H9 (cell line): ENCODE data around the gene WDR5. TPM values are rescaled to one million over a fixed set of nuclear protein-coding genes. Genes with fewer than 3 reads are reported as not detected.

ENCODE experiments used
- DNase-seq: peaks from one replicate; pipeline ENCODE4 v3.0.0-alpha.2; 2017
- H2AFZ ChIP-seq: one replicate; pipeline ENCODE4 v1.6.1; 2013; ENCODE audit warnings: mild to moderate bottlenecking, low read length, control low read depth, moderate library complexity
- H2AK5ac ChIP-seq: 2 replicates; pipeline ENCODE4 v1.6.1; 2013; ENCODE audit warnings: low read length, control low read depth, mixed read lengths; ENCODE audit not compliant: insufficient read length
- H2BK120ac ChIP-seq: one replicate; pipeline ENCODE4 v1.6.1; 2013; ENCODE audit warnings: low read depth, mild to moderate bottlenecking, low read length, control low read depth, inconsistent platforms; ENCODE audit not compliant: poor library complexity, severe bottlenecking
- H2BK12ac ChIP-seq: 2 replicates; pipeline ENCODE4 v1.6.1; 2013; ENCODE audit warnings: low read length, control low read depth, mixed read lengths, low read depth; ENCODE audit not compliant: insufficient read length
- H2BK15ac ChIP-seq: 2 replicates; pipeline ENCODE4 v1.6.1; 2013; ENCODE audit warnings: low read depth, low read length, control low read depth
- H2BK20ac ChIP-seq: one replicate; pipeline ENCODE4 v1.6.1; 2013; ENCODE audit warnings: low read depth, mild to moderate bottlenecking, low read length, control low read depth, inconsistent platforms; ENCODE audit not compliant: poor library complexity, severe bottlenecking
- H2BK5ac ChIP-seq: 2 replicates; pipeline ENCODE4 v1.6.1; 2013; ENCODE audit warnings: low read length, control low read depth, mixed read lengths; ENCODE audit not compliant: insufficient read length
- H3K14ac ChIP-seq: 2 replicates; pipeline ENCODE4 v1.6.1; 2013; ENCODE audit warnings: low read length, control low read depth; ENCODE audit not compliant: insufficient read depth
- H3K18ac ChIP-seq: 2 replicates; pipeline ENCODE4 v1.6.1; 2013; ENCODE audit warnings: low read depth, mild to moderate bottlenecking, mixed read lengths, low read length, control low read depth; ENCODE audit not compliant: insufficient read length
- H3K23ac ChIP-seq: 2 replicates; pipeline ENCODE4 v1.6.1; 2013; ENCODE audit warnings: low read length, control low read depth, mixed read lengths, low read depth; ENCODE audit not compliant: insufficient read length
- H3K23me2 ChIP-seq: 2 replicates; pipeline ENCODE4 v1.6.1; 2013; ENCODE audit warnings: low read depth, mild to moderate bottlenecking, mixed read lengths, low read length, control low read depth; ENCODE audit not compliant: insufficient read length, poor library complexity, severe bottlenecking
- H3K27ac ChIP-seq: 2 replicates; pipeline ENCODE4 v1.5.1; 2013; ENCODE audit warnings: low read length, control low read depth, mixed read lengths, low read depth; ENCODE audit not compliant: insufficient read length
- H3K27me3 ChIP-seq: 2 replicates; pipeline ENCODE4 v1.6.1; 2013; ENCODE audit warnings: low read length, control low read depth, inconsistent platforms; ENCODE audit not compliant: insufficient read depth
- H3K4ac ChIP-seq: 2 replicates; pipeline ENCODE4 v1.6.1; 2013; ENCODE audit warnings: low read depth, mild to moderate bottlenecking, control low read depth, inconsistent platforms, low read length, moderate library complexity
- H3K4me1 ChIP-seq: 2 replicates; pipeline ENCODE4 v1.6.1; 2013; ENCODE audit warnings: low read length, control low read depth, inconsistent platforms; ENCODE audit not compliant: insufficient read depth
- H3K4me2 ChIP-seq: 2 replicates; pipeline ENCODE4 v1.6.1; 2013; ENCODE audit warnings: low read length, control low read depth, mixed read lengths; ENCODE audit not compliant: insufficient read length, insufficient read depth
- H3K56ac ChIP-seq: 2 replicates; pipeline ENCODE4 v1.6.1; 2013; ENCODE audit warnings: low read depth, mild to moderate bottlenecking, mixed read lengths, low read length, control low read depth; ENCODE audit not compliant: insufficient read length
- H3K79me1 ChIP-seq: 2 replicates; pipeline ENCODE4 v1.6.1; 2013; ENCODE audit warnings: low read depth, mild to moderate bottlenecking, moderate library complexity, low read length, control low read depth, inconsistent platforms; ENCODE audit not compliant: insufficient read depth, poor library complexity, severe bottlenecking
- H3K79me2 ChIP-seq: 2 replicates; pipeline ENCODE4 v1.6.1; 2013; ENCODE audit warnings: low read length, control low read depth, inconsistent platforms; ENCODE audit not compliant: insufficient read depth
- H3K9ac ChIP-seq: 2 replicates; pipeline ENCODE4 v1.6.1; 2013; ENCODE audit warnings: low read length, control low read depth, mixed read lengths; ENCODE audit not compliant: insufficient read length; ENCODE audit errors: extremely low read depth
- H3K9me3 ChIP-seq: one replicate; pipeline ENCODE4 v1.6.1; 2013; ENCODE audit warnings: low read depth, low read length, inconsistent platforms; ENCODE audit not compliant: control insufficient read depth
- H3T11ph ChIP-seq: one replicate; pipeline ENCODE4 v1.6.1; 2013; ENCODE audit warnings: mild to moderate bottlenecking, low read length, control low read depth, inconsistent platforms
- H4K20me1 ChIP-seq: one replicate; pipeline ENCODE4 v1.6.1; 2013; ENCODE audit not compliant: control insufficient read depth, insufficient read length, insufficient read depth
- H4K5ac ChIP-seq: 2 replicates; pipeline ENCODE4 v1.6.1; 2013; ENCODE audit warnings: low read depth, mild to moderate bottlenecking, mixed read lengths, low read length, control low read depth; ENCODE audit not compliant: insufficient read length
- H4K8ac ChIP-seq: replicated peaks from 2 replicates; pipeline ENCODE4 v1.6.1; 2013; ENCODE audit warnings: low read length, control low read depth, mixed read lengths, low read depth; ENCODE audit not compliant: insufficient read length
- H4K91ac ChIP-seq: 2 replicates; pipeline ENCODE4 v1.6.1; 2013; ENCODE audit warnings: low read depth, mild to moderate bottlenecking, moderate library complexity, mixed read lengths, low read length, control low read depth; ENCODE audit not compliant: insufficient read length
- H3K27ac Mint-ChIP-seq, 3 experiments: 2 replicates in 2 of 3; 3 replicates in 1 of 3; pipeline ENCODE4 v1.8.0; 2020 to 2021; ENCODE audit warnings: mixed read lengths in 3 of 3, mild to moderate bottlenecking in 1 of 3, moderate library complexity in 1 of 3
- H3K27me3 Mint-ChIP-seq: 2 replicates; pipeline ENCODE4 v1.8.0; 2021; ENCODE audit warnings: low read depth, mild to moderate bottlenecking, moderate library complexity, mixed read lengths
- H3K36me3 Mint-ChIP-seq, 3 experiments: 2 replicates in 2 of 3; 3 replicates in 1 of 3; pipeline ENCODE4 v1.8.0; 2020 to 2021; ENCODE audit warnings: low read depth in 3 of 3, mixed read lengths in 3 of 3; ENCODE audit not compliant: insufficient read depth in 1 of 3
- H3K4me1 Mint-ChIP-seq, 2 experiments: 2 replicates each; pipeline ENCODE4 v1.8.0; 2020; ENCODE audit warnings: mixed read lengths in 2 of 2
- H3K4me3 Mint-ChIP-seq, 2 experiments: 2 replicates in 1 of 2; 3 replicates in 1 of 2; pipeline ENCODE4 v1.8.0; 2020 to 2021; ENCODE audit warnings: mild to moderate bottlenecking in 2 of 2, mixed read lengths in 2 of 2, moderate library complexity in 1 of 2
- H3K9me3 Mint-ChIP-seq, 2 experiments: 2 replicates in 1 of 2; 3 replicates in 1 of 2; pipeline ENCODE4 v1.8.0; 2020; ENCODE audit warnings: mild to moderate bottlenecking in 2 of 2, mixed read lengths in 2 of 2, moderate library complexity in 1 of 2
- WGBS: extraction: QIAGEN DNeasy Blood & Tissue Kit; methylation state at CpG from one replicate; pipeline ENCODE4 v1.1.7; 2013; ENCODE audit warnings: missing lambda C conversion rate, low lambda C conversion rate, mixed read lengths; ENCODE audit not compliant: insufficient read length; ENCODE audit errors: extremely low coverage; 5-methylcytosine and 5-hydroxymethylcytosine counted together
- total RNA-seq: library from RNA; stranded (reverse); gene quantifications from 2 replicates; pipeline ENCODE4 v1.2.1, GENCODE V29; 2021
- TF ChIP-seq, protein P1 (sequence below): fragments of 200-600 bp; sonication (generic); conservative IDR thresholded peaks from 3 replicates; pipeline ENCODE4 v1.8.0; 2021; ENCODE audit warnings: antibody characterized with exemption, mild to moderate bottlenecking

The WDR5 gene
- total RNA-seq, 1 experiment from 2014 or later = 72.3 TPM

DNA sequence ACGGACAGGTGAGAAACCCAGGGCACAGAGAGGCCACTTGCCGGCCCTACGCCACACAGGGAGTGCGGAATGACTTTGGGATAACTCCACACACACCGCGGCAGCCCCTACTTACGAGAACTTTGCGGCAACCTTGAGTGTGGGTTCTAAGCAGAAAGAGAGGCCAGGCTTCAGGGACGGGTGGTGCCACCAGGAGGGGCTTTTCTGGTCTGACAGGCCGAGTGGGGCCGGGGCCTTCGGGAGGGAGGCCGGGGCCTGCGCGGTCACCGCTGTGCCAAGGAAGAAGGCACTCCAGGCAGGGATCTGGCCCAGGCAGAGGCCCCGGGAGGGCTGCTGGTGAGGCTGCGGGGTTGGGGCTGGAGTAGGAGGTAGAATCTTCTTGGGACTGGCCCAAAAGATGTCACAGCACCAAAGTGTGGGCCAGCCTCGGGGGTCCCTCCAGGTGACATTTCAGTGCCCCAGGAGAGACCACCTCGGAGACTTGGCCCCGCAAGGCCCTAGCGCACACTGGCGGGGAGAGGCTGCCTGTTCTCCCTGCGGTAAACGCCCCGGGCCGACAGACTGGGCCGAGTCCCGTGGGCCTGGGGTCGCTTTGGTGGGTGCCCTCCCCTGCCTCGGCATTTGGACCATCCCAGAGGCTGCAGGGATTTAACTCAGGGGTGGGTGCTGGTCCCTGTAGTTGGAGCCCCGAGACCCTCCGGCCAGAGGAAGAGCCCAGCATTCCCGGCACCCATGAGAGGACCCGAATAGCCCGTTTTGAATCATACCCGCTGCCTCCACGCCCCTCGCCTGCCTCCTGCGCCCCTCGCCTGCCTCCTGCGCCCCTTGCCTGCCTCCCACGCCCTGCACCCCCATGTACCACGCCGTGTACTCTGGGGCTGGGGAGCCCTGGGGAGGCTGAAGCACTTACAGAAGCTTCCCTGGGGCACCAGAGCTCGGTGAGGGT lies 37.5 kb downstream of the WDR5 start:
- Histone ChIP-seq H4K8ac (no peak overlapping the region), H3K14ac (no peak overlapping the region), H3K9ac (no peak overlapping the region), H3K56ac (no peak overlapping the region), H2BK5ac (no peak overlapping the region), H4K91ac (no peak overlapping the region), H3K79me2 (no peaks in the 10 kb centered on the region), H2AFZ (no peak overlapping the region), H3K23me2 (no peaks in the 10 kb centered on the region), H4K5ac (no peak overlapping the region), H4K20me1 (no peaks in the 10 kb centered on the region), H2BK120ac (no peak overlapping the region), H3K23ac (no peak overlapping the region), H3K4me1 (no peaks in the 10 kb centered on the region), H2AK5ac (no peak overlapping the region), H3K27me3 (no peaks in the 10 kb centered on the region), H3K27ac (no peak overlapping the region), H3K4me2 (no peak overlapping the region), H2BK20ac (no peak overlapping the region), H3T11ph (no peak overlapping the region), H3K79me1 (no peaks in the 10 kb centered on the region), H2BK12ac (no peak overlapping the region), H3K9me3 (no peaks in the 10 kb centered on the region), H3K18ac (no peak overlapping the region), H2BK15ac (no peak overlapping the region), H3K4ac (no peak overlapping the region)
- peaks cover 5 to 11% of the 10 kb centered on the region in 2 experiments; a peak in 4 of 5 replicates for H3K9me3 Mint-ChIP-seq
- peak overlapping the region in 1 of 3 experiments; percentile 33; a peak in 1 of 7 replicates for H3K27ac Mint-ChIP-seq
- no CpG with 5 or more reads among the region's 46 CpGs for WGBS
- peaks cover 0 to 2% (median 2%) of the 10 kb centered on the region in 3 experiments; a peak in 2 of 7 replicates for H3K36me3 Mint-ChIP-seq
- H3K27me3 Mint-ChIP-seq = peaks cover 1% of the 10 kb centered on the region; the same call in 1 of the 2 replicates
- no peak overlapping the region for H3K4me3 Mint-ChIP-seq
- TF ChIP-seq, protein P1, sequence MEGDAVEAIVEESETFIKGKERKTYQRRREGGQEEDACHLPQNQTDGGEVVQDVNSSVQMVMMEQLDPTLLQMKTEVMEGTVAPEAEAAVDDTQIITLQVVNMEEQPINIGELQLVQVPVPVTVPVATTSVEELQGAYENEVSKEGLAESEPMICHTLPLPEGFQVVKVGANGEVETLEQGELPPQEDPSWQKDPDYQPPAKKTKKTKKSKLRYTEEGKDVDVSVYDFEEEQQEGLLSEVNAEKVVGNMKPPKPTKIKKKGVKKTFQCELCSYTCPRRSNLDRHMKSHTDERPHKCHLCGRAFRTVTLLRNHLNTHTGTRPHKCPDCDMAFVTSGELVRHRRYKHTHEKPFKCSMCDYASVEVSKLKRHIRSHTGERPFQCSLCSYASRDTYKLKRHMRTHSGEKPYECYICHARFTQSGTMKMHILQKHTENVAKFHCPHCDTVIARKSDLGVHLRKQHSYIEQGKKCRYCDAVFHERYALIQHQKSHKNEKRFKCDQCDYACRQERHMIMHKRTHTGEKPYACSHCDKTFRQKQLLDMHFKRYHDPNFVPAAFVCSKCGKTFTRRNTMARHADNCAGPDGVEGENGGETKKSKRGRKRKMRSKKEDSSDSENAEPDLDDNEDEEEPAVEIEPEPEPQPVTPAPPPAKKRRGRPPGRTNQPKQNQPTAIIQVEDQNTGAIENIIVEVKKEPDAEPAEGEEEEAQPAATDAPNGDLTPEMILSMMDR = no peak
- H3K4me1 Mint-ChIP-seq = peaks cover 3 to 12% of the 10 kb centered on the region in 2 experiments; a peak in 3 of 4 replicates
- no peak for DNase-seq
